Measurements from ENCODE around the gene NCK2.

The NCK2 gene

DNA sequence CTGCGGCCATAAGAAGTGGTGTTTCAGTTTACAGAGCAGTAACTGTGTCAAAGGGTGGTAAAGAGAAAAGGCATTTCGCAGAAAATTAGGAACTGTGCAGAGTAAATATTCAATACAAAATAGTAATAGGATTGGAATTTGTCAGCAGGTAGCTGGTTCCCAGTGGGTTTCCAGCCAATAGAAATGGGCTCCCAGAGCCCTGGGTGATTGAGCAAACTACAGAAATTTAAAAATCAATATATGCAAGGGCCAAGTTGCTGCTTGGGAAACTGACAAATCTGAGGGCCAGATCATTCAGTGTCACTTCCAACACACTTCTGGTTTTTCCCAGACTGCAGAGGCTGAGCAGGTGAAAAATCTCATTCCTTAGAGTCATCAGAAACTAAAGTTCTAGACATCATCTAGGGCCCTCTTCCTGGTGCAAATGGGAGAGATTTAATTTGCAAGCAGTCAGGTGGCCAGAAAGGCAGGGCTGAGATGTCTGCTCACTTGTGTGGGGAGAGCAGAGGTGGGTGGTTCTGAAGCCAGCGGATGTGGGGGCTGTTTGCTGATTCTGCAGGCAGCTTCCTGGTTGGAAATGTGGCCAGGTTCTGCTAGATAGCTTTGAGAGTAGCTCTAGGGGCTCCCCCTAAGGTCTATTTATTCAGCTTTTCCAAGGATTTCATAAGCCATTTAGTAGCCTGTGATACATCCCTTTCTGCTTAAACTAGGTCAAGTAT, 182.4 kb downstream of the NCK2 start:
- no peak for DNase-seq (ENCODE audit: low spot score)

DNA sequence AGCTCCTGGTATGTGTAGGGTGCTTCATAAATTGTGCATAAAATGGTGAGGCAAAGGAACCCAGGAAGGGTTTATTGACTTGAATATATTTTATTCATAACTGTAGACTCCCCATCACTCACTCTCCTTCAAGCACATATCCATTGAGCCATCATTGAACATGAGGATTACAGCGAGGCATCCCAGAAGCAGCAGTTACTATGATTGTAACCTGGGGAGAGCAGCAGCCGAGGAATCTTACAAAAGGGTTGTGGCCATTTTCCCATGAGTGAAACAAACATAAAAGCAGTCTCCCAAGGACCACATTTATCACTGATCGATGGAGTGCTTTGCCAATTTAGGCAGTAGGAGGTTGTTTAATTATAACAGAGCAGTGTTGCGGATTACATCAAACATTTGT, 183.4 kb downstream of the NCK2 start:
- DNase-seq (ENCODE audit: low spot score) = no peak

- DNase-seq (ENCODE audit: low spot score) = no peak
Measured at GRCh38 chr2:105928563-105928962, 183.9 kb downstream of the NCK2 start.

DNA sequence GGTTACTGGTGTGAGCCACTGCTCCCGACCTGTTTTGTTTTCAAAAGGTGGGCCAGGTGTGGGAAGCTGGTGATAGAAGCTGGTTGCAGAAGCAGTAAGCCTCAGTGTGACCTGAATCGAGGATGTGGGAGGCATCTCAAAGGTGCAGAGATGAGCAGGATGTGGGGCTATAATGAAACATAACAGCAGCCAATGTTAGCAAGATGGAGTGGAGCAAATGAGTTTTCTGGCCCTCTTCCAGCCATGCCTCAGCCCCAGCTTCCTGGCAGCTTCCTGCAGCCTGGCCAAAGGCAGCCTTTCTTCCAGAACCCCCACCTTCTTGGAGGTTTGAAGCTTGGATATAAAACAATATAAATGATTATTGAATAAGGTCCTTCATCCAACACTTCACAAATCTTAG, 184.8 kb downstream of the NCK2 start:
- no peak for DNase-seq (ENCODE audit: low spot score)

DNA sequence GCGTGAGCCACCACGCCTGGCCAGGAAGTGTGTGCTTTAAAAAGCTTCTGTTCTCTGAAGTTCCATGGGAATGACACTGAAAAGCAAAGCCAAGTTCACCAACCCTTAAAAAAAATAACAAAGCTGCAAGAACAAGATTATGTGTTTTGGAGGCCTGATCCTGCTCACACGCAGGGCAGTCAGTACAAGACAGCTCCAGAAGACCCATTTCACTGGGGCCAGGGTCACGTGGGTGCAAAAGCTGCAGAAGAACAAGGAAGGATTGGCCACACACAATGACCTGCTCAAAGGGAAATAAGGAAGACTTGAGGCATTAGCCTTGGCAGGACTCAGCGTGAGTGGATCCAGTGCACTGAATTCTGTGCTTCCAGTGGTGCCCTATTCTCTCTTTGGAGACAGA, 187.9 kb downstream of the NCK2 start:
- DNase-seq (ENCODE audit: low spot score) = no peak

DNA sequence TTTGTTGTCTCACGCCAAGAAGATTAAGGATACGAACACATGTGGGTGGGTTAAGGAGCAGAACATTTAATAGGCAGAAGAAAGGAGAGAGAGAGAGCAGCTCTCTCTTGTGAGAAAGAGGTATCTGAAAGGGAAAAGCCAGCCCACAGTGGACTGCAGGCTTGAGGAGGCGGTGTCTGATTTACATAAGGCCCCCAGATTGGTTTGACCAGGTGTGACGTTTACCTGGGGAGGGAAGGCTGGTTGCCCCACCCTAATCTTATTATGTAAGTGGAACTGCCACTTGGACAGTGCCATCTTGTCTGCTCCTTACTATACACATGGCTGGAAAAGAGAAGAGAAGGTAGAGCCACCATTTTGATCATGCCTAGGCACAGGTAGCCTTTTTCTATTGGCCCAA, 189.2 kb downstream of the NCK2 start:
- no peak for DNase-seq (ENCODE audit: low spot score)

- DNase-seq (ENCODE audit: low spot score) = no peak
Measured at GRCh38 chr2:105934467-105934866, 189.8 kb downstream of the NCK2 start.

GRCh38 chr2:105935063-105935462, 190.4 kb downstream of the NCK2 start:
- DNase-seq (ENCODE audit: low spot score) = no peak

DNA sequence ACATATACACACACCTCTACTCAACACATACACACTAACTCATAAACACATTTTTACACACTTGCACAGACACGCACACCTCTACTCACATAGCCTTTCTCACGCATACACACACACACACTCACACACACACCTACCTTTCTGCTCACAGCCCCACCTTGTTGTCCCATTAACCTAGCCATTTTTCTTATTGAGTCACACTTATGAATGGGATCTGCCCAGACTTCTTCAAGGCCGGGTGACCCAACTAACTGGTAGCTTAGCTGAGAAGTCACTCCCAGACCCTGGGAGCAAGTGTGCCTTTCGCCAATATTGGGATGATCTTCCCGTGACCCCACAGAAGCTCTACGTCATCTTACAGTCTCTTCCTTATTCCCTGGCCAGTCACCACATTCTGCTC, 192.2 kb downstream of the NCK2 start:
- no peak for DNase-seq (ENCODE audit: low spot score)

- DNase-seq (ENCODE audit: low spot score) = no peak
Measured at GRCh38 chr2:105937498-105938097, 192.9 kb downstream of the NCK2 start.
